ENCODE data around the gene ADAM17. TPM values are rescaled to one million over a fixed set of nuclear protein-coding genes. Genes with fewer than 3 reads are reported as not detected.
"Not testable (repeated sequence)": the region's sequence is repeated elsewhere in the genome, so short reads cannot be mapped to it uniquely, and the experiment has no call there.

ADAM17 gene
- polyA plus RNA-seq, 4 donors = 34.8 to 50.6 (median 42.0) TPM

DNA sequence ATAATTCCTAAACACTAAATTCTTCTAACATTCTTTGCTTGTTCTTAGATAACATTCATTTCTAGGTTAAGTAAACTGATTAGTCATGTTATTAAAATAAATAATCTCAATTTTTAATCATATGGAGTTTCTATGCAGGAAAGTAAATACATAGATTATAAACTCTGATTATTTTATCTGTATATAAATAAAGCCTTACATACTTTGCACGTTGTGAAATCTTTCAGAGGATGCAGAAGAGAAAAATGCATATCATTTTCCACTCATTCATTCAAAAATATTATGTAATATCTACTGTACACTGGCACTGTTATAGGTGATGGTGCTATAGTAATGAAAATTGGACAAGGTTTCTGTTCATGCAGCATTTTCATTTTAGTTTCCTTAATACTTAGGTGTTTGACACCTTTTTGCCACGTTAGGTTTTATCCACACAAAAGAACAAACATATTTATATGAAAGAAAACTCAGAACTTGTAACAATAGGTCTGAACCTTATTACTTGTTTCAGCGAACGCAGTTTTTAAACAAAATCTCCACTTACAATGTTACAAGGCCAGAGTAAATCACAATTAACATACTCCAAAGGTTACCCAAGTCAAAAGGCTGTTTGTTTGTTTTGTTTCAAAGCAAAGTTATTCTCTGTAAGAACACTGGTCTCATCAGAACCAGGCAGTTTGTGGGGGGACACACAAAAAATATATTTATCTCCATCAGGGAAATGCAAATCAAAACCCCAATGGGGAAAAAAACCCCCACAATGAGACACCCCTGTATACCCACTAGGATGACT, 27.4 kb downstream of the ADAM17 start:
- DNase-seq (ENCODE audit: low read depth in 4 of 4, low spot score in 2 of 4) = no peak

DNA sequence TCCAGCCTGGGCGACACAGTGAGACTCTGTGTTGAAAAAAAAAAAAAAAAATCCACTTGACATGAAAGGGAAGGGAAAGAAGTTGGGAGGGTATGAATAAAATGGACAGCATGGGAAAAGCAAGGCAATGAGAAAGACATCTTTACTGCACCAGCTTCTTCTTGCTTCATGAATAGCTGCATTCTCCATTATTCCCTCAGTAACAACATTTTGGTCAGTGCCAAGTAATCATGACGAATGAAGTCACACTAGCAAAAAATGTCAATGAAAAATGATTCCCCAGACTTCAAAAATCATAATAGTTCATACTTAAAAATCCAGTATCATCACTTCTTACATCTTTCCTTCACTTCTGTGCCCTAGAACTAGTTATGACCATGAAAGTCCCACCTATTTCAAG, 30.4 kb downstream of the ADAM17 start:
- DNase-seq (ENCODE audit: low read depth in 4 of 4, low spot score in 2 of 4) = no peak

DNA sequence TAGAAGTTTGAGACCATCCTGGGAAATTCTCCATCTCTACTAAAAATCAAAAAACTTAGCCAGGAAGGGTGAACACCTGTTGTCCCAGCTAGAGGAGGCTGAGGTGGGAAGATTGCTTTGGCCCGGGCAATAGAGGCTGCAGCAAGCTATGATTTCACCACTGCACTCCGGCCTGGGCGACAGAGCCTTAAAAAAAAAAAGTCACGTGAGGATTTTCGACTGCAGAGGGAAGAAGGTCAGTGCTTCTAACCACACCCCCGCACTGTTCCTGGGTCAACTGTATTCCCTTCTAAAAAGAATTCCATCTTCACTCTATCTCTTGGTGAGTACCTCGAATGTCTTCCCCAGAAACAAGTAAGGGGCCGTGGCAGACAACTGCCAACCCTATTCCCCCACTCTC, 31.3 kb downstream of the ADAM17 start:
- no peak for DNase-seq (ENCODE audit: low read depth in 4 of 4, low spot score in 2 of 4)

DNA sequence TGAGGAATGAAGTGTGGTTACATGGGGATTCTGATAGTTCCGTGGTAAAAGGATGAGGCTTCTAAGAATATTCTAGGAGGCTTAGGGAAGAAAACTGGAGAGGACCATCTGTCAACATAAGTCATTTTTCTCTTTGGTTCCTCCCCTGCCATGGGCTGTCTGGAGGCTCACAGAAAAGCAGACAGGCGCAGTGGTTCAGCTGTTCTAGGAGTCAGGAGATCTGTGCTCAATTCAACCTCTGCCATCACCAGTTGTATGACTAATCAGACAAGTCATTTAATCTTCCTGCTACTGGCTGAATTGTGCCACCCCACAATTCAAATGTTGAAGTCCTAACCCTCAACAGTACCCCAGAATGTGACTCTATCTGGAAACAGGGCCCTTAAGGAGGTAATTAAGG, 36.4 kb downstream of the ADAM17 start:
- DNase-seq (ENCODE audit: low read depth in 4 of 4, low spot score in 2 of 4) = no peak

DNA sequence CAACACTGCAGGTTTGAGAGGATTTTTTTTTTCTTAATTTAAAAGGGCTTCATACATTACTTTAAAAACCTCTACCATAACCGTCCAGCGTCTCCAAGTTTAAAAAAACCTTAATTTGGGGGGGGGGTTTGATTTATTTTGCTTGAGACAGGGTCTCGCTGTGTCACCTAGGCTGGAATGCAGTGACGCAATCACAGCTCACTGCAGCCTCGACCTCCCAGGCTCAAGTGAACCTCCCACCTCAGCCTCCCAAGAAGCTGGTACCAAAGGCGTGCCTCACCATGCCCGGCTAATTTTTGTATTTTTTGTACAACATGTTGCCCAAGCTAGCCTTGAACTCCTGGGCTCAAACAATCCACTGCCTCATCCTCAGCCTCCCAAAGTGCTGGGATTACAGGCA, 36.9 kb downstream of the ADAM17 start:
- DNase-seq (ENCODE audit: low read depth in 4 of 4, low spot score in 2 of 4) = no peak

DNA sequence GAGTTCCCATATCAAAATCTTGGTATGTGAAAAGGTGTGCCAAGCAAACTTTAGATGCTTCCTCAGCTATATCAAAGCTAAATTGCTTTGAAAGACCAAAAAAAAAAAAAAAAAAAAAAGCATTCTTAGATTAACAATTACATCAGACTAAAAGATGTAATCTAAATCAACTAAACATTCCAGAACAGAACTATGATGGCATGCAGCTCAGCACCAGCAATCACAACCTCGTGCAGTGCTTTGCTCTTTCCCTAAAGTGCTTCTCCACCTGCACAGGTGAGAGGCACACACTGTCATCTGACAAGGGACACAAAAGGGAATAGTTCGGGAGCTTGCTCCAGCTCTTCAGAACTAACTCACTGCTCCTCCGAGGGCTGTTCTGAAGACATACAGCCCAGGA, 37.5 kb downstream of the ADAM17 start:
- DNase-seq (ENCODE audit: low read depth in 4 of 4, low spot score in 2 of 4) = no peak

DNA sequence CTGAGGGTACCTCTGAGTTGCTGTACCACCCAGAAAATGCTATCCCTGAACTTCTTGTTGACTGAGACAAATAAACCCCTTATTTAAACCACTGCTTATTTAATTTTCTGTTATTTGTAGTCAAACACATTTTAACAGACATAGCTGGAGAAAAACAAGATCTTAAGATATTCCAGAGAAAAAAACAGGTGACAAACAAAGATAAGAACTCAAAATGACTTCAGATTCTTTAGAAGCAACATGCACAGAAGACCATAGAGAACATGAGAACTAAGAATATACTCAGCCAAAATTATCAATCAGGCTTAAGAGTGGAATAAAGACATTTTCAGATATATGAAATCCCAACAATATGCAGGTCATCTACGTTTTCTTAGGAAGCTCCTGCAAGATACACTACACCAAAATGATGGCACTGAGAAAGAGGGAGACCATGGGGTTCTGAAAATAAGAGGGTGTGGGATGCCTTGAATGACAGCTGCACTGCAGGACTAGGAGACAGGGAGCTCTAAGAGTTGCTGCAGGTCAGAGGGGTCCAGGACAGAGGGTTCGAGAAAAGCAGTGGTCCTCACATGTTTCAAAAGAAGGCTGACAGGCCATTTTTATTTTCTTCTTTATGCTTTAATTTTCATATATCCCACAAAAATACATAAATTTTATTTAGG, 38.4 kb downstream of the ADAM17 start:
- DNase-seq (ENCODE audit: low read depth in 4 of 4, low spot score in 2 of 4) = no peak

DNA sequence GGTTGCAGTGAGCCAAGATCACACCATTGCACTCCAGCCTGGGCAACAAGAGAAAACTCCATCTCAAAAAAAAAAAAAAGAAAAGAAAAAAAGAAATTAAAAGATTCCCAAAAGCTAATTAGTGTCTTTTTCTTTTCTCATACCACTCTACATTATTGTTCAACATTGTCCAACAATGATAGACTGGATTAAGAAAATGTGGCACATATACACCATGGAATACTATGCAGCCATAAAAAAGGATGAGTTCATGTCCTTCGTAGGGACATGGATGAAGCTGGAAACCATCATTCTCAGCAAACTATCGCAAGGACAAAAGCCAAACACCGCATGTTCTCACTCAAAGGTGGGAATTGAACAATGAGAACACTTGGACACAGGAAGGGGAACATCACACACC, 41.7 kb downstream of the ADAM17 start:
- DNase-seq (ENCODE audit: low read depth in 4 of 4, low spot score in 2 of 4) = not testable (repeated sequence)

DNA sequence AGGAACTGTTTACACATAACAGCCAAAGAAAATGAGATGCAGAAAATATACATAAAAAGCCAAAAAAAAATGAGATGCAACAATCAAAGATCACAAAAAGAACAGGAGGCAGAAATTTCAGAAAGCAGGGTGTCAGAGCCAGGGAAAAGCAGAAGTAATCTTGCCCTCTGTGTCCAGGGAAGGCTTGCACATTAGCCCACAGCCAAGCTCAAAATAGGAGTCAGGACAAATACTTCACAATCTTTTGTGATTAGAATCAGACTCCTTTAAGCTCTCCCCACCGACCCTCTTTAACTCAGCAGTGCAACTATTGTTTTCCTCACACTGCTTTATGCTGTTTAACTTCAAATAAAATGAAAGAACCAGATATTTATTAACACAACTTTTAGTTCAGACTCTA, 46.7 kb downstream of the ADAM17 start:
- DNase-seq (ENCODE audit: low read depth in 4 of 4, low spot score in 2 of 4) = no peak

DNA sequence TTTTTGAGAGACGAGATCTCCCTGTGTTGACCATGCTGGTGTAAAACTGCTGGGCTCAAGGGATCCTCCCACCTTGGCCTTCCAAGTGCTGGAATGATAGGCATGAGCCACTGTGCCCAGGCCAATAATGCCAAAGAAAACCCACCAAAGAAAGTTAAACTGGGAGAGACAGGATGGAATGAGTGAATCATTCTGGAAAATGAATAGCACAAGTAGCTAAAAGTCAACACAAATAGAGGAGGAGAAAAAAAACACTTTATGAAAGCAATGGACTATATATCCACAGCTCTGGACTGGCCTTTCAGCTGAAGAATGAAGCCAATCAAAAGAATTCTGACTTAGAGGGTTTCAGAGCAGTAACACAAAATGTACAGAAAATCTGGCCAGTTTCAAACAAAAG, 57.4 kb downstream of the ADAM17 start:
- DNase-seq (ENCODE audit: low read depth in 4 of 4, low spot score in 2 of 4) = no peak

DNA sequence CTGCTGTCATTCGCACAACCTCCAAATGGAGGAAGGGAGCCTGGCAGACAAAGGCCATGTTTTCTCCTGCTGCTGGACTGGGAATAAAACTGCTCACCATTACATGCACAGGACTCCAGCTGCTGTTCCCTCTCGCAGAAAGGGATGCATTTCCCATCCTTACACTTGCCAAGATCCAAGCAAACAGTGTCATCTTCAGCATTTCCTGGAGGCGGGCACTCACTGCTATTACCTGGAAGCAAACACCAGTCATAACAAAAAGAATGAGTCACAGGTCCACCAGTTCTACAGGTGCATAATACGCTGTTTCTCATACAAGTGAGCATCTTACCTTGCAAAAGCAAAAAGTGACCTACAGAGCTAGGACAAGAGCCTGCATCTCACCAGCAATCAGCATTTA, 58.6 kb downstream of the ADAM17 start:
- DNase-seq (ENCODE audit: low read depth in 4 of 4, low spot score in 2 of 4) = no peak

DNA sequence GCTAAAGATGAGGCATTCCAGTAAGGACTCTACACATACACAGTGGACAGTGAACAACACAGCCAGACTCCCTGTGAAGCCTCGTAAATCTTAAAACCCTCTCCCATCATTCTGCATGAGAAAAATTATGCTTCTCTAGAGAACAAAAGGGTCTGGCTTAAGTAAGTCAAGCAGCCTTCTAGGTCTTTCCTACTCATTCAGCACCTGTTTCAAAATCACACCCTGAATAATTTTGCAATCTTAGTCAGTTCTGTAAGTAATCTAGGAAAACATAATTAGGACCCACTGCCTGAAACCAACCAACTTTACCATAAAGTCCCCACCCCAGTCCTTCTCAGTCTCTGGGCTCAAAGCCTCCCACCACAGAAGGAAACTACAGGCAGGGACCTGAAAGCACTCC, 61.5 kb downstream of the ADAM17 start:
- no peak for DNase-seq (ENCODE audit: low read depth in 4 of 4, low spot score in 2 of 4)

DNA sequence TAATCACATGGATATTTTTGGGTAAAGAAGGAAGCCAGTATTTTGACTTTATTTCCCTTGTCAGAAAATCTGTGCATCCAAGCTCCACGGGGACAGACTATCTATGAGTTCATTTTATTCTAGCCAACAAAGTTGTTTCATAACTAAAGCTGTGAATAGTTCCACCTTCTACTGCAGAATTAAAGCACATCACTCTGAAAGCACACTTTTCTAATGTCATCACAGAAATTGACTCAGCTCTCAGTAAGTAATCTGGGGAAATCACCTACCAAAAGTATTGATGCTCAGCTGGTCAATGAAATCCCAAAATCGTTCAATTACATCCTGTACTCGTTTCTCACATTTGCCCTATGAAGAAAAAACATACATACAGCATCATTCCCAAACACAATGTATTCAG, 62.2 kb downstream of the ADAM17 start:
- no peak for DNase-seq (ENCODE audit: low read depth in 4 of 4, low spot score in 2 of 4)

DNA sequence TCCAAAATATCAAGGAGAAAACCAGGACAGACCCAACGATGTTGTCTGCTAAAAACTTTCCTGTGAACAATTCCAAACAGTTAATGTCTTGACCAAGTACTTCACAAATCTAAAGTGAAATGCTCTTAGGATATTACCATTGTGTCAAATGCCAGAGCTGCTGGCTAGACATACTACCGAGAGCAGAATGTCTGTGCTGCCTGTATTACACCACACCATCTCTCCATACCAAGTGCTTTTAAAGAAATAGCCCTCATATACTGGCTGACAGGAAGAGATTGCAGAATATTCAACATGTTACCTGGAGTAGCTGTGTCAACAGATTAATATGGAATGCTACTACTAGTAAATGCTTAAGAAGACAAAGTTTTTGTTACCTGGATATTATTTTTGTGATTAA, 62.7 kb downstream of the ADAM17 start:
- no peak for DNase-seq (ENCODE audit: low read depth in 4 of 4, low spot score in 2 of 4)

DNA sequence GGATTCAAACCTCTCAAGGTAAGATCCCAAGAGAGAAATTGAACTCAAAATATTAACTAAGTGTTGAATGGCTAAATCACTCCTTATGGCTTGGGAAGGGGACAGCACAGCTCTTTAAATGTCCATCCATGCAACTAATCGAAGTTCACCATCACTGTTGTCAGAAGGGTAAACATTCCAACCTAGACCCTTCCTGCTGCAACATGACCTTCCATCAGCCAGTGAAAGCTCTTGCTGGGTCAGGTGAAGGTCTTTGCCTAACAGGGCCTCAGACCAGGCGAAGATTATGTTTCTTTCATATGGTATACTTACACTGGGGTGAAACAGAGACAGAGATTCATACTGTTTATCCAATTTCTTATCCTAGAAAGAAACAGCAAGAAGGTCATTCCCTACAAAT, 64.8 kb downstream of the ADAM17 start:
- DNase-seq (ENCODE audit: low read depth in 4 of 4, low spot score in 2 of 4) = no peak

DNA sequence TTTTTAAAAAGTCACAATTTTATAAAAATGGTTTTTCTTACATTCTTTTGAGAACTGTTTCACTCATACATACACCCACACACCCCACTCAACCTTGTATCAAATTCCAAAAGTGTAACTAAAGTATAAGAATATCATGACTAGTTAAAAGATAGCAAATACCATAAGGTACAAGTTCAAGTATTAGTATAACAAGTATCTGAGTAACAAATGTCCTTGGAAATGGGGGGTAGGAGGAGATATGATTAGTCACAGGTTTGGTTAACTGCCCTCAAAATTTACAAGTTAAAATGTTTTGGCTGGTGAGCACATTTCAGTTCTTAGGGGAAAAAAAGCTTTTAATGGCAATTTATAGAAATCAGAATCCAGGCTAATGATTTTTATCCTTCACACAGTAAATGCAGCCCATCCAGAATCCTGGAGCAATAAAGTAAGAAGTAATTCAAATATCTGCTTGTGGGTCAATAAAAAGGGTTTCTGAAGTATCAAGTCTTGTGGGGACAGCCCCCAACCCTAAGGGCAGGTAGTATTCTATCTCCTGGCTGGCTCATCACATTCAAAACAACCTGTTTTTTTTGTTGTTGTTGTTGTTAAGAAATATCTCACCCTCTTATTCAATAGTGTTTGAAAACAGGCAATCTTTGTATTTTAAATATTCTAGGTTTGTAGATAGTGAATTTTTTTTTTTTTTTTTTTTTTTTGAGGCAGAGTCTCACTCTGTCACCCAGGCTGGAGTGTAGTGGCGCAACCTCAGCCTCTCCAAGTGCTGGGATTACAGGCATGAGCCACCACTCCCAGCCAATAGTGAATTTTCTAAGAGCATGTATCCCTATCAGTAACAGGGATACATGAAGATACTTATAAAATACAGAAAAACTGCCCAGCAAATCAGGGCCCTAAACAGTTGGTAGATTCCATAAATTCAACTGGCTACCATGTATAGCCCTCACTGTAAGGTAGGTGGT, 66.8 kb downstream of the ADAM17 start:
- no peak for DNase-seq (ENCODE audit: low read depth in 4 of 4, low spot score in 2 of 4)

DNA sequence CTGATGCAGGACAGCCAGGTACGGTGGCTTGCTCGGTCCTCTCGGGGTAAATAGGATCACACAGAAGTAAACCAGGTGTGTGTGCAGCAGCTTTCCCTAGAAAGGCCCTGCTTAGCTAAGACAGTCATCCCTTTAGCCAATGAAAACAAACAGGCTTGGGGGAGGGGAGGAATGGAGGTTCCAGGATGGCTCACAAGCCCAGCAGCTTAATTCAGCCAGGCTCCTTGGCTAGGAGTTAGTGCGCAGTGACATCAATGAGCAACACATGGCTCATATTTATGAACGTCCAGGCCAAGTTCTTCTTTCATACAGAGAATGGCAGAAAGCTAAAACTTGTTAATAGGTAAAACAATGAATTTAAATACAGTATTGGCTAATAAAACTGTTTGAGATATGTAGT, 71.1 kb downstream of the ADAM17 start:
- DNase-seq (ENCODE audit: low read depth in 4 of 4, low spot score in 2 of 4) = no peak

DNA sequence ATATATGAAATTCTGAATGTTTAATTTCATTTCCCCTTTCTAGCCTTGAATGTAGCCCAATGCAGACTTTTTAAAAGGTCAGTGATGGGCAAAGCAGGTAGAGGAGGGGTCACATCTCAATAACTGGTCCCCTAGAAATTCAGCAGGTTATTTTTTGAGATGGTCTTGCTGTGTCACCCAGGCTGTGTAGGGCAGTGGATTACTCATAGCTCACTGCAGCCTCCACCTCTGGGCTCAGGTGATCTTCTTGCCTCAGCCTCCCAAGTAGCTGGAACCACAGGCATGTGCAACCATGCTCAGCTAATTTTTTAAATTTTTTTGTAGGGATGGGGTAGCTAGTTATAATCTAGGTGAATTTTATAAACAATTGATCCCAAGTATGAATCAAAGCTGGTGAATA, 72.5 kb downstream of the ADAM17 start:
- no peak for DNase-seq (ENCODE audit: low read depth in 4 of 4, low spot score in 2 of 4)

DNA sequence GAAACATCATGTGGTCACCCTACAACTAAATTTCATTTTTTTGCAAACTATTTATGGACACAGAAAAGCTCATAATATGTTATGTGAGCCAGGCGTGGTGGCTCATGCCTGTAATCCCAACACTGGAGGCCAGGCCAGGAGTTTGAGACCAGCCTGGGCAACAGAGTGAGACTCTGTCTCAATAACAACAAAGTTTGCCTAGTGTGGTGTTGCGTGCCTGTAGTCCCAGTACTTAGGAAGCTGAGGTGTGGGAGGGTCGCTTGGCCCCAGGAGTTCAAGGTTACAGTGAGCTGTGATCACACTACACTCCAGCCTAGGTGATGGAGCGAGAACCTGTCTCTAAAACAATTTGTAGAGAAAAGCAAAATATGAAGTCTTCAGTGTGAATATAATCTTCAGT, 75.5 kb downstream of the ADAM17 start:
- DNase-seq (ENCODE audit: low read depth in 4 of 4, low spot score in 2 of 4) = no peak

DNA sequence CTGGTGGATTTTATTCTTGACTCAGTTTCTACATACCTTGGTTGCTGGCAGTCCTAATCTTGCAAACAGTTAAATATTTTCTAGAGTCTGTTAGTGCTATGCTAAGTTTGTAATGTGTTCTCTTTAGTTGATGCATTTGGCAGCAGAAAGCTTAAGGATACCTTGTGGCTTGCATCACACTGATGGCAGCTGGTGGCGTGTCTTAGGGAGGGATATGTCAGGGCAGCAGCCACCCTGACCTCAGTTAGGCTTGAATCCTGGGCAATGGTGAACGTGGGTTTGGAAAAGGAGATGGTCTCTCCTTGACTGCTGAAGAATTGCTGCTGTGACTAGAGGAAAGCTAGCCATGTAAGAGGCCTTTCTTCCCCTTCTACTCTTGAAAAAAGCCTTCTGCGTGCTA, 77.1 kb downstream of the ADAM17 start:
- no peak for DNase-seq (ENCODE audit: low read depth in 4 of 4, low spot score in 2 of 4)

DNA sequence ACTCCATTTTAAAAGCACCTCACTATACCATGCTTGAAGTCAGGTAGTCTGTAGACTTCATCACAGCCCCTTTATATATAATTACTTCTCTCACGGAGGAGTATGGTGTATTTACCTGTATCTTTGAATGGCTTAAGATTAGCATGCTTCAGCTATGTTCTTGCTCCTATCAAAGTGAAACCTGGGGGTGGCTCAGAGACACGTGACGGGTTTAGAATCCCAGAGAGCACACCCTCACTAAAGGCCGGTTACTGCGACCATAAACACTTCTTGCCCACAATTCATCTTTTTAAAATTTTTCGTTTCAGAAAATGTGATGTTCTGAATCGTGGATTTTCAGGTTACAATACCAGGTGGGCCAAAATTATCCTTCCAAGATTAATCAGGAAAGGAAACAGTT, 77.7 kb downstream of the ADAM17 start:
- no peak for DNase-seq (ENCODE audit: low read depth in 4 of 4, low spot score in 2 of 4)
